8988T (cell line): ENCODE results near the gene CYP2A7.
"Not testable (repeated sequence)": the region's sequence is repeated elsewhere in the genome, so short reads cannot be mapped to it uniquely, and the experiment has no call there.

ENCODE experiments used
- DNase-seq: peaks from one replicate; pipeline ENCODE4 v3.0.0; 2011

CYP2A7 gene, protein sequence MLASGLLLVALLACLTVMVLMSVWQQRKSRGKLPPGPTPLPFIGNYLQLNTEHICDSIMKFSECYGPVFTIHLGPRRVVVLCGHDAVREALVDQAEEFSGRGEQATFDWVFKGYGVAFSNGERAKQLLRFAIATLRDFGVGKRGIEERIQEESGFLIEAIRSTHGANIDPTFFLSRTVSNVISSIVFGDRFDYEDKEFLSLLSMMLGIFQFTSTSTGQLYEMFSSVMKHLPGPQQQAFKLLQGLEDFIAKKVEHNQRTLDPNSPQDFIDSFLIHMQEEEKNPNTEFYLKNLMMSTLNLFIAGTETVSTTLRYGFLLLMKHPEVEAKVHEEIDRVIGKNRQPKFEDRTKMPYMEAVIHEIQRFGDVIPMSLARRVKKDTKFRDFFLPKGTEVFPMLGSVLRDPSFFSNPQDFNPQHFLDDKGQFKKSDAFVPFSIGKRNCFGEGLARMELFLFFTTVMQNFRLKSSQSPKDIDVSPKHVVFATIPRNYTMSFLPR

GRCh38 chr19:40882062-40882461 is at the start of gene CYP2A7:
Gene CYP2A7, minus strand, starts transcription at chr19:40882231. Its CDS starts 21 bp downstream, at chr19:40882210.
- not testable (repeated sequence) for DNase-seq

DNA sequence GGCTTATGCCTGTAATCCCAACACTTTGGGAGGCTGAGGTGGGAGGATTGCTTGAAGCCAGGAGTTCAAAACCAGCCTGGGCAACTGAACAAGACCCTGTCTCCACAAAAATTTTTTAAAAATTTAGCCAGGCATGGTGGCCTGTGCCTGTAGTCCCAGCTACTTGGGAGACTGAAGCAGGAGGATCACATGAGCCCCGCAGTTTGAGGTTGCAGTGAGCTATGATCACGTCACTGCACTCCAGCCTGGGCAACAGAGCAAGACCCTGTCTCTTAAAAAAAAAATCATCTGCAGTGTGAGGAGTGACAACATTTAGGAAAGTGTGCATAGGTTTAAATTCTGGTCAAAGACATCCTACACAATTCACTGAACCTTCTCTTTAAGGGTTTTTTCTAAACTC is 48.8 kb upstream of the CYP2A7 start:
- DNase-seq: not testable (repeated sequence)

DNA sequence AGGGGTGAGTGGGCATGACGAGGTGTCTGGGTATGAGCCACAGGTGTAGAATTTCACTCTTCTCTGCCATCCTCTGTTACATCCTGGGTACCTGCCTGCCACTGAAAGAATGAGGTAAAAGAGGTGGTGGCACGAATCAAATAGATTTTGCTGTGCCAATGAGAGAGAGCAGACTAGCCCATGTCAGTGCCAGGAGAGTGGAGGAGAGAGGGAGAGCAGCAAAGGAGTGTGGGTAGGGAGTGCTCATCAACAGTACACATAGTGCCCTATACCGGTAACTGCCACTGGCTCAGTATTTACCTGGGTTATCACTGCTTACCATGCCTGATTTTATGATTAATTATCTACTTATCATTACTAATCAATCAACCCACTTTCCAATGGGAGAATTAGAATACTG is 47.9 kb upstream of the CYP2A7 start:
- DNase-seq: not testable (repeated sequence)

DNA sequence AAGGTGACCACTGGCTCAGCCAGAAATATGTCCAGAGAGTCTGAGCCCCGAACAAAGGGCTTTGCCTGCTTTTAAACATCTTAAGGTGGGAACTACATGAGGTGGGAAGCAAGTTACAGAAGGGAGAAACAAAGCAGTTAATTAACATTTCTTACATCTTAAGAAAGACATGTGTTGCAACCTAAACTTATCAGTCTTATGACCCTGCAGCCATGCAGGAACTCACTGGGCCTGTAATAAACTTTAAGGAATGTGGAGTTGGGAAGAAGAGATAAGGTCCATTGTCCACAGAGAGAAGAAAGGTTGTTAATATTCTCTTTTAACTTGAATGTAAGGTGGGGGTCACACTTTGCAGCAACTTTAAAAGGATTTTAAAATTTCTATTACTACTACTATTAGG is 46.8 kb upstream of the CYP2A7 start:
- DNase-seq: no peak

DNA sequence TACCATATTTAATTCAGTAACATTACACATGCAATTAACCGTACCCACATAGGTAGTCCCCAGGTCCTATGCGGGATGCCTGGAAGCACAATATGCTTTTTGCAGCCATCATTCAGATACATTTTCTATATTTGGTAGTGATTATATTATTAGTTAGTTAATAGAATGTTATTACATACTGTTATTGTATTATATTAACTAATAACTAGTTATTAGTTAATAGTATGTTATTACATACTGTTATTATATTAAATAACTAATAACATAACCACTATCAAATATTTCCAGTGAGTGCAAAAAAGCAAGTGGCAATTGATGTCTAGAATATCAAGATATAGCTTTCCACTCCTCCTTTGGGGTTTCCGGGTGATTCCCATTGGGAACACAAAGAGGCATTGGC is 45.5 kb upstream of the CYP2A7 start:
- no peak for DNase-seq

DNA sequence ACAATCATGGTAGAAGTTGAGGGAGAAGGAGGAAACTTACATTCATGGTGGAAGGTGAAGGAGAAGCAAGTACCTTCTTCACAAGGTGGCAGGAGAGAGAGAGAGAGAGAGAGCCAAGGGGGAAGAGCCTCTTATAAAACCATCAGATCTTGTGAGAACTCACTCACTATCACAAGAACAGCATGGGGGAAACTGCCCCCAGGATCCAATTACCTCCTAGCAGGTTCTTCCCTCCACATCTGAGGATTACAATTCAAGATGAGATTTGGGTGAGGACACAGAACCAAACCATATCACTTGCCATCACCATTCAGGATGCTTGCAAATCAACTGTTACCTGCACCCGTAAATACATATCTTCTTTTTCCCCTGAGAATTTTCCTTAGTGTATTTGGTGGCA is 44.2 kb upstream of the CYP2A7 start:
- not testable (repeated sequence) for DNase-seq

- no peak for DNase-seq
Observed at GRCh38 chr19:40923934-40924391, 41.9 kb upstream of the CYP2A7 start.

DNA sequence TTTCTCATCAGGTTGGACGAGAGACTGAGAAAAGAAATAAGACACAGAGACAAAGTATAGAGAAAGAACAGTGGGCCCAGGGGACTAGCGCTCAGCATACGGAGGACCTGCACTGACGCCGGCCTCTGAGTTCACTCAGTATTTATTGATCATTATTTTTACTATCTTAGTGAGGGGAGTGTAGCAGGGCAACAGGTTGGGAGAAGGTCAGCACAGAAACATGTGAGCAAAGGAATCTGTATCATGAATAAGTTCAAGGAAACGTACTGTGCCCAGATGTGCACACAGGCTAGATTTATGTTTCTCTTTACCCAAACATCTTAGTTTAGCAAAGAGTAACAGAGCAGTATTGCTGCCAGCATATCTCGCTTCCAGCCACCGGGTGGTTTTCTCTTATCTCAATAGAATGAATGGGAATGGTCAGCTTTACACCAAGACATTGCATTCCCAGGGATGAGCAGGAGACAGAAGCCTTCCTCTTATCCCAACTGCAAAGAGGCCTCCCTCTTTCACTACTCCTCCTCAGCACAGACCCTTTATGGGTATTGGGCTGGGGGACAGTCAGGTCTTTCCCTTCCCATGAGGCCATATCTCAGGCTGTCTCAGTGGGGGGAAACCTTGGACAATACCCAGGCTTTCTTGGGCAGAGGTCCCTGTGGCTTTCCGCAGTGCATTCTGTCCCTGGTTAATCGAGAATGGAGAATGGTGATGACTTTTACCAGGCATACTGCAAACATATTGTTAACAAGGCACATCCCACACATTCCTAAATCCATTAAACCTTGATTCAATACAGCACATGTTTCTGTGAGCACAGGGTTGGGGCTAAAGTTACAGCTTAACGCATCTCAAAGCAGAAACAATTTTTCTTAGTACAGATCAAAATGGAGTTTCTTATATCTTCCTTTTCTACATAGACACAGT is 40.5 kb upstream of the CYP2A7 start:
- DNase-seq: not testable (repeated sequence)

GRCh38 chr19:40921005-40921897 is 39.2 kb upstream of the CYP2A7 start:
- DNase-seq: no peak

DNA sequence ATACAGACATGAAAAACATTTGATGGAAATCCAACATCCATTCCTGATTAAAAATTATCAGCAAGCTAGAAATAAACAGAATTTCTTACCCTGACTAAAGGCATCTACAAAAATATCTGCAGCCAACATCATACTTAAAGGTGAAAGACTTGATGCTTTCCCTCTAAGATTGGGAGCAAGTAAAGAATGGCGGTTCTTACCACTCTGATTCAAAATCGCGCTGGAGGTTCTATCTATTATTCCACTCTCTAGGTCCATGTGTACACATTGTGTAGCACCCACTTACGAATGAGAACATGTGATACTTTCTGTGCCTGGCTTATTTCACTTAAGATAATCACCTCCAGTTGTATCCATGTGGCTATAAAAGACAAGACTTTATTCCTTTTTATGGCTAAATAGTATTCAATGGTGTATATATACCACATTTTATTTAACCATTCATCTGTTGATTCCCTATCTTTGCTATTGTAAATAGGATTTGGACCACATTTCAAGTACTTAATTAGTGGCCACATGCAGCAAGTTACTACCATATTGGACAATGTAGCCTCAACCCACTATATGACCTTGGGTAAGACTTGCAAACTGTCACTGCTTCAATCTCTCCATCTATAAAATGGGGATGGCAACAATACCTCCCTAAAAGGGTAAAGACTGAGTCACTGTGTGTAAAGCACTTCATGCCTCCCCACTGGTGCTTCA is 38.4 kb upstream of the CYP2A7 start:
- no peak for DNase-seq

- DNase-seq: not testable (repeated sequence)
Observed at GRCh38 chr19:40919530-40920299, 37.7 kb upstream of the CYP2A7 start.

DNA sequence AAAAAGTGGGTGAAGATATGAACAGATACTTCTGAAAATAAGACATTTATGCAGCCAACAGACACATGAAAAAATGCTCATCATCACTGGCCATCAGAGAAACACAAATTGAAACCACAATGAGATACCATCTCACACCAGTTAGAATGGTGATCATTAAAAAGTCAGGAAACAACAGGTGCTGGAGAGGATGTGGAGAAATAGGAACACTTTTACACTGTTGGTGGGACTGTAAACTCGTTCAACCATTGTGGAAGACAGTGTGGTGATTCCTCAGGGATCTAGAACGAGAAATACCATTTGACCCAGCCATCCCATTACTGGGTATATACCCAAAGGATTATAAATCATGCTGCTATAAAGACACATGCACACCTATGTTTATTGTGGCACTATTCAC is 36.3 kb upstream of the CYP2A7 start:
- DNase-seq: not testable (repeated sequence)

- no peak for DNase-seq
Observed at GRCh38 chr19:40908976-40909375, 26.9 kb upstream of the CYP2A7 start.

GRCh38 chr19:40907968-40908735 is 26.1 kb upstream of the CYP2A7 start:
- DNase-seq: no peak

- no peak for DNase-seq
Observed at GRCh38 chr19:40906512-40906911, 24.5 kb upstream of the CYP2A7 start.

DNA sequence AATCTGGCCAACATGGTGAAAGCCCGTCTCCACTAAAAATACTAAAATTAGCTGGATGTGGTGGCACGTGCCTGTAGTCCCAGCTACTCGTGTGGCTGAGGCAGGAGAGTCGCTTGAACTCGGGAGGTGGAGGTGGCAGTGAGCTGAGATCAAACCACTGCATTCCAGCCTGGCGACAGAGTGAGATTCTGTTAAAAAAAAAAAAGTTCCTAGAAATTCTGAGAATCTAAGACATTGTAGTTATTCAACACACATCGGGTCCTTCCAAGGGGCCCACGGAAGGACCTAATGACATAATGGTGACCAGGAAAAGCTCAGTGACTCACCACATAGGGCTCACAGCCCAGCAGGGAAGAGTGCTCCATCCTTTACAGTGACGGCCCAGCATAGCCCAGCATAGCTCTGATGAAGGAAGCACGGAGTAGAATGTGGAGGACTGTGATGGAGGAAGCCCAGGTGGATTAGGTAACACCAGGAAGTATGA is 22.7 kb upstream of the CYP2A7 start:
- DNase-seq: peak; percentile 29

- DNase-seq: not testable (repeated sequence)
Observed at GRCh38 chr19:40901975-40902750, 20.1 kb upstream of the CYP2A7 start.

GRCh38 chr19:40900521-40900920 is 18.5 kb upstream of the CYP2A7 start:
- DNase-seq: not testable (repeated sequence)

- not testable (repeated sequence) for DNase-seq
Observed at GRCh38 chr19:40899964-40900363, 17.9 kb upstream of the CYP2A7 start.
